HT-29 (cell line): ENCODE results near the gene ZNF428. TPM values are rescaled to one million over a fixed set of nuclear protein-coding genes. Genes with fewer than 3 reads are reported as not detected.
"Not testable (repeated sequence)": the region's sequence is repeated elsewhere in the genome, so short reads cannot be mapped to it uniquely, and the experiment has no call there.

Source experiments
- DNase-seq: peaks from one replicate; pipeline ENCODE4 v3.0.0-alpha.2; 2015; ENCODE audit warnings: low spot score
- total RNA-seq: library from RNA; depleted of rRNA; stranded (reverse); fragments of >200 nt; shearing (Covaris generic); gene quantifications from 2 replicates; pipeline ENCODE4 v1.2.3, GENCODE V29; 2014

The ZNF428 gene
- total RNA-seq, 1 experiment from 2014 or later = 100 TPM

DNA sequence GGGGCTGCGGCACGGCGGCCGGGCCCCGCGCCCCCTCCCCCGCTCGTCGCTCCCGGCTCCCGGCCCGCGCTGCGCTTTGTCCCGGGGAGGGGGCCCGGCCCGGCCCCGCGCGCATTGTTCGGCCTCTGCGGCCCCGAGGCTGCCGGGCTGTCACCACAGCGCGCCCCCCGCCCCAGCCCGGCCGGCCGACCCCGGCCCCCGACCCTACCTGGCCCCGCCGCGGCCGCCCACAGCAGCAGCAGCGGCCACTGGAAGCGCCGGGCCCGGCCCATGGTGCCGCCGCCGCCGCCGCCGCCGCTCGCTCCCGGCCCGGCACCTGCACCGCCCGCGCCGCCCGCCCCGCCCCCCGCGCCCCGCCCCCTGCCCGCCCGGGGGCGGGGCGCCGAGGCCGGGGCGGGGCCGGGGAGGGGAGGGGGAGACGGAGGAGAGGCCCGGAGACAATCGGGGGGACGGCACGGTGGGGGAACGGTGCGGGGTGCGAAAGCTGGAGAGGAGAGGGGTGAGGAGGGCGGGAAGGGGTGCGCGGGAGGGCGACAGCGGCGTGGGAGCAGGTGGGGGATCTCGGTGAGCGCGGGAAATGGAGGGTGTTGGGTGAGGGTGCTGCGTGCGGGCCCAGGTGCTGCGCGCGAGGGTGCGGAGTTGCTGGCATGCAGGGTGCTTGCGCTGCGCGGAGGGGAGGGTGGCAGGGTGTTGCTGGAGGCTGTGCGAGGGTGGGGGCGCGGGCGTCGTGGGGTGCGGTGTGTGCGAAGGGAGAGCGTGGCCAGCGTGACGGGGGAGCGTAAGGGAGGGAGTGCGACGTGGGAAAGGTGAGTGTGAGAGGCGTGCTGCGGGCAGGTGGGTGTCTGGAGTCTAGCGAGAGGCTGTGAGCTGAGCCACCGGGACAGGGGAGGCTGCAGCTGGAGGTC is 20.3 kb upstream of the ZNF428 start, which contains the start of gene CADM4:
Gene CADM4 (minus strand): TSS at position 332 of the 905 bp plus-strand sequence. CDS start 60 bp downstream, at position 272.
- DNase-seq = no peak

DNA sequence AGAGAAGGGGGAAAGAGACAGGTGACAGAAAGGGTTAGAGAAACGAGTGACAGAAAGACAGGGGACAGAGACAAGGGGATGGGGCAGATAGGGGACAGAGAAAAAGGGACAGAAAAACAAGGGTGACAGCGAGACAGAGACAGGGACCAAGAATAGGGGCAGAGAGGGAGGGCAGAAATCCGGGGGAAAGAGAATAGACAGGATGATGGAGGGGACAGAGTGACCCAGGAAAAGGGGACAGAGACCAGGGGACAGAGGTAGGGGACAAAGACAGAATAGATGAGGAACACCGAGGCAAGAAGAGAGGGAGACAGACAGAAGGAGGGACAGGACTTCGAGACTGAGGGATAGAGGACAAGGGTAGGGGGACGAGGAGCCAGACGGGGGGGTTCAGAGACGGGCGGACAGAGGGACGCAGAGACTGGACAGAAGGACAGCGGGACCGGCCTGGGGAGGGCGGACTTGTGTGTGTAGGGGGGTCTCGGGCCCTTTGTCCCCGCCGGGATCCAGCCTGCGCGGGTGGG is 19.6 kb upstream of the ZNF428 start:
- DNase-seq = no peak

DNA sequence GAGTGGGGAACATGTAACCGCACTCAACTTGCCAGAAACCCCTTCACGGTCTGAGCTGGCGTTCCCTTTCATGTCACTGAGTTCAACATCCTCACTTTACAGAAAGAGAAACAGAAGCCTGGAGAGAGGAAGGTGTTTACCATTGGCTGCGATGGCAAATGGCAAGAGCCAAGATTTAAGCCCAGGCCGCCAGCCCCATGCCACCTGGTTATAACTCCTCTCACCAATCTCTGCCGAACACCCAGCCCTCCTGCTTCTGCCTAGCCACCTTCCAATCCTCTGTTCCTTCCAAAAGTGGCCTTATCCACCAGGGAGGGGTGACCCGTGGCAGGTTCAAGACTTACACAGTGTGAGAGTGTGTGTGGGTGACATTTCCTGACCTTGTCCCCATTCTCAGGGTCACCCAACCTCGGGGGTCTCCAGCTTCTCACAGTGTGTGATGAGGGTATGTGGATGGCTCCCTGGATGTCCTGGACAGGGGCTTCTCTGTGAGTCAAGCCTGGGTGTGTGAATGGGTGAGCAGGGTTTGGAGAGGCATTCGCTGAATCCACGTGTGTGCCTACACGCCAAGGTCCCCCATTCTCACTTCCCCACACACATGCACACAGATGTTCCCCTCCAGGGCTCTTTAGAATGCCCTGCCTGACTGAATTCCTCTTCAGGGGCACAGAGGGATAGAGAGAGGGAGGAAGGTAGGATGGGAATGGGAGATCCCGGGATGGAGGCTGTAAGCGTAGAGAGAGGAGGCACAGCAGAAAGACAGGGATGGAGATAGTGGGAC is 19.0 kb upstream of the ZNF428 start:
- DNase-seq = no peak

DNA sequence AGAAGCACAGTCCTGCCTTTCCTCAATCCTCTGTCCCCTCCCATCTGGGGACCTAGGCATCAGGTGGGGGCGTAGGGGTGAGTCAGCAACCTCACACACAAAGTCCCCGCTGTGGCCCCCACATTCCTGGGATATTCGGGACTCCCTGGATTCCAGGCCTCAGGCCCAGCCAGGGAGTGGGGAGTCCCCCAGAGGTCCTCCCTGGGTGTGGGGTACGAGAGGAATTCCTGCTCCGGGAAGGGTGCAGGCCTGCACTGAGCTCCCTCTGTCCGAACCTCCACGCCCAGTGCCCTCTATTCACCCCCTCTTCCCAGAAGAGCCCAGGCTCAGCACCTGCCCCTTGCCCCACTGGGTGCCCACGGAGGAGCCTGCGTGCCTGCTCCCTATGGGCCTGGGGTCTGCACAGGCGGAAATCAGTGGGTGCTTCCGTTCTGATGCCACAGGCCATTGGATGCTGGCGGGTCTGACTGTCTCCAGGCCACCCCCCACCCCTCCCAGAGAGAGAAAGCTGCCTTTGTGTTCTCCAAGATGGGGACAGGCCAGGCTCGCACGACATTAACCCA is 16.8 kb upstream of the ZNF428 start:
- DNase-seq = no peak

DNA sequence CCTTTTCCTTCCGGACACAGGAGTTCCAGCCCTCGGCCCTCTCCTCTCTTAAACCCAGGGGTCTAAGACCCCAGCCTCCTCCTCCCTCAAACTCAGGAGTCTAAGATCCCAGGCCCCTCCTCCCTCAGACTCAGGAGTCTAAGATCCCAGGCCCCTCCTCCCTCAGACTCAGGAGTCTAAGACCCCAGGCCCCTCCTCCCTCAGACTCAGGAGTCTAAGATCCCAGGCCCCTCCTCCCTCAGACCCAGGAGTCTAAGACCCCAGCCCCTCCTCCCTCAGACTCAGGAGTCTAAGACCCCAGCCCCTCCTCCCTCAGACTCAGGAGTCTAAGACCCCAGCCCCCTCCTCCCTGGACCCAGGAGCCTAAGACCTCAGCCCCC is 16.1 kb upstream of the ZNF428 start:
- not testable (repeated sequence) for DNase-seq

DNA sequence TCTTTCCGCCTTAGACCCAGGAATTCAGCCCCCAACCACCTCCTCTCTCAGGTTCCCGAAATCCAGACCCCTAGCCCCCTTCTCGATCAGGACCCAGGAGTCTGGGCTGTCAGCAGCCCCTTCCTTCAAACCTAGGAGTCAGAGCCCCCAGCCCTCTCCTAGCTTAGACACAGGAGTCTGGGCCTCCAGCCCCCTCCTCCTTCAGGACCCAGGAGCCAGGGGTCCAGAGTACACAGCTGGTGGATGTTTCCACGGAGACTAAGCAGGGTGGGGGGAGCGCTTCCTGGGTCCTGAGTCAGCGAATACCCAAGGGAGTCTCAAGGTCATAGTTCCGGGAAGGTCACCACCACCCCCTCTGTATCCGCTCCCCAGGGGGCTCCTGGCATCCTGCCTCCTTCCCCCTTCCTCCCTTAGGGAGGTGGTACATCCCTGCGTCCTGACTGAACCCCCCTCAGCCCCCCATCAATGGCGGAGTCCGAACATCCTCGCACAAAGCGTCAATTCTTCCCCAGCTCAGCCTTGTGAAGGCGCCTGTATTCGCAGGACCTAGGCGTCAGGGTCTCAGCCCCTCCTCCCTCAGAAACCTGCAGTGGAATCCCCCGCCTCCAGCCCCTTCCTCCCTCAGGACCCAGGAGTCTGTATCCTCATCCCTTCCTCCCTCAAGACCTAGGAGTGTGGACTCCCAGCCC is 15.6 kb upstream of the ZNF428 start:
- no peak for DNase-seq

DNA sequence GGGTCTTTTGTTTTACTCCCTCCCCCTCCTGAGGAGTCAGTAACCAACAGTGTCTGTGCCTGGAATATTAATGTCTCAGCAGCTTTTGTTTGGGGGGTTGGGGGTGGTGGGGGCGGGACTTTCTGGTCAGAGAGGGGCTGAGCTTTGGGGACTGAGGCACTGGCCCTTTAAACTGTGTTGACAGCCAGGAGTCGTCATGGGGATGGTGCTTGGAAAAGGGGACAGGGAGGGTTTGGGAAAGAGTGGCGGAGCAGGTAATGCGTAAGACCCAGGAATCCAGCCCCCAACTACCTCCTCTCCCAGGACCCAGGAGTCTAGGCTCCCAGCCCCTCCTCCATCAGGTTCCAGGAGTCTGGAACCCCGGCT is 15.1 kb upstream of the ZNF428 start:
- no peak for DNase-seq

DNA sequence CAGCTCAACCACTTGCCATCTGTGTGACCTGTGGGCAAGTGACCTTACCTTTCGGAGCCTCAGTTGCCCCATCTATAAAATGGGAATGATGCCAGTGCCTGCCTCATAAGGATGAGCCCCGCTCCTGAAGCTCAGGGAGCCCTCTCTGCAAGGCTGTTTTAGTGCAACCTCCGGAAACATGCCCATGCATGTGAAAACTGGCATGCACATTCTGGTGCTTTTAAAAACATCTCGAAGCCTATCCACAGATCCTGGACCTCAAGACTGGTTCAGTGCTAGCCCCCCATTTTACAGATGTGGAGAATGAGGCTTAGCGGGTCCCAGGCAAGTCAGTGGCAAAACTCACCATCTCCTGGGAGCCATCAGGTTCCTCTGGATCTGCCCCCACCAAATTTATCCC is 14.6 kb upstream of the ZNF428 start:
- DNase-seq = no peak

DNA sequence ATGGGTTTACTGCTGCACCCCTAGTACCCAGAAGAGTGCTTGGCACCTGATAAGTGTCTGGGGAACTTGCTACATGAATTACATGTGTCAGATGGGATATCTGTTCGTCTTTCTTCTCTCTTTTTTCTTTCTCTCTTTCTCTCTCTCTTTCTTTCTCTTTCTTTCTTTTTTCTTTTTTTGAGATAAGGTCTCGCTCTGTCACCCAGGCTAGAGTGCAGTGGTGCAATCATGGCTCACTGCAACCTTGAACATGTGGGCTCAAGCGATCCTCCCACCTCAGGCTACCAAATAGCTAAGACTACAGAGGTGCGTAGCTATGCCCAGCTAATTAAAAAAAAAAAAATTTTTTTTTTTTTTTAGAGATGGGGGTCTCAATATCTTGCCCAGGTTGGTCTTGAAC is 14.1 kb upstream of the ZNF428 start:
- DNase-seq = no peak

DNA sequence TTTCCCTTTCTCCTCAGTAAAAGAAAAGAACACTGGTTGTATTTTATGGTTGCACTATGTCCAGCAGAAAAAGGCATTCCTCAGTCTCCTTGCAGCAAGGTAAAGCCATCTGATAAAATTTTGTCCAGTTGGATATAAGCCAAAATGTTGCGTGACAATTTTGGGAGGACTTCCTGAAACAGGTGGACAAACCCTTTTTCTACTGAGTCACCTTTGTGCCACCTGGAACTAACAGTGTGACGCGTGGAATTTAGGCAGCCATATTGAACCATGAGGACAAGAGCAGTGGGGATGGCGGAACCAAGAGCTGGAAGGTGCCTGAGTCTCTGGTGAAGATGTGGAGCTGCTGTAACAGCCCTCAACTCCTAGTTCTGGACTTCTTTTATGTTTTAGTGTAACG is 12.1 kb upstream of the ZNF428 start:
- DNase-seq = no peak

DNA sequence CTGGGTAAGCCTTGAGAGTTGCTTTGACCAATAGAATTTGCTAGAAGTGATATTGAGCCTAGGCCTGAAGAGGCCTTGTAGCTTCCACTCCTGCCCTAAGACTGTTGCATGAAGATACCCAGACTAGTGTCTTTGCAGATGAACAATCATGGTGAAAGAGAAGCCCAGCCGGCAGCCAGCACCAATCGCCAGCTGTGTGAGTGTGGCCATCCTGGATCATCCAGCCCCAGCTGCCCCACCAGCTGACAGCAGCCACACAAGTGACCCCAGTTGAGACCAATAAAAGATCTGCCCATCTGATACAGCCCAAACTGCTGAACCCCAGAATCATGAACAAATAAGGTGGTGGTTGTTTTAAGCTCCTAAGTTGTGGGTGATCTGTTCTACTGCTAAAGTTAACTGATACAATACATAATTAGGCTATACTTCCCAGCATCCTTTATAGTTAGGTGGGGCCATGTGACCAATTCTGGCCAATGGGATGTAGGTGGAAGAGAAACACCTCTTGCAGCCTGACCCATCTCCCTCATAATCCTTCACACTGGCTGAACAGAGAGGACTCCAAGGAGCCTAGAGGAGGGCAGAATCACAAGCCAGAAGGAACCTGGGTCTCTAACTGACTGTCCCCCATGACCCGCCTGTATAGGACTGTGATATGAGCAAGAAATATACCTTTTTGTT is 9.4 kb upstream of the ZNF428 start:
- no peak for DNase-seq

DNA sequence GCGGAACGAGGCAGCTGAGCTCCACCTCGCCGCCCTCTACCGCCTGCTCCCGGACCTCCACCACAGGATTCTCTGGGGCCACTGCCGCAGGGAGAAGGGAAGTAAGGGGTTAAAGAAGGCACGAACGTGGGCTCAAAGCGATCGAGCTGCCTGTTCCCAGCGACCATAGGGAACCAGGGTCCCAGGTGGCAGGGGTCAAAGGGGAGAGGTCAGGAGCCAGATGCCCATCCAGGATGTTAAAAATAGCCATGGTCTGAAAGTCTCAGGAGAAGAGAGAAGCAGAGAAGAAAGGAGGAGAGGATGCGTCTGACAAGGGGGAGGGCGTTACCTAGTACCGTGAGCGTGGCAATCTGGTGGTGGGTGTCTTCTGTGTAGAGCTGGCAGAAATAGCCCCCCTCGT is 7.4 kb upstream of the ZNF428 start:
- no peak for DNase-seq

DNA sequence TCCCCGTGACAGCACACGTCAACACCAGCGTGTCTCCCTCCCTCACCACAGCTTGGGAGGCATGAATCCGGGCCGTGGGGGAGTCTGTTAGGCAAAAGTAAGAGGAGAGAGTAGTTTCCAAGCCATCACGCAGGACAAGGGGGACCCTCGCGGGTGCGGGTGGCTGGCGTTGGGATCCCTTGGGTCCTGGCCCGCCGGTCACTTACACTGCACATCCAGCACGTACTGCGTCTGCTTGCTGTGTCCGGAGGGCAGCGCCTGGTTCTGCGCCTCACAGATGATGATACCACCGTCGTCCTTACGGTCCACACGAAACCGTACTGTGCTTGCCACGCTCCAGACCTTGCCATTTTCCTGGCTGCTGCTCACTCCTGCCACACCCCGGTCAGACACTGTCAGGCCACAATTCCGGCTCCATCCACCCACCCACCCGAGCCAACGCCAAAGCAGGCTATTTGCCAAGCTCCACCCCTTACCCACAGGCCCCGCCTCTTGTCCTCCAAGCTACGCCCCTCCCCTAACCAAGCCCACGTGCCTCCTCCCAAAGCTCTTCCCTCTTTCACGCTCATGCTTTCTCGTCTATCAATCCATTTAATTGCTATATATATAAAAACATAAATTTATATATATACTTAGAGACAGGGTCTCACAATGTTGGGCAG is 6.6 kb upstream of the ZNF428 start:
- DNase-seq = peak; percentile 91

DNA sequence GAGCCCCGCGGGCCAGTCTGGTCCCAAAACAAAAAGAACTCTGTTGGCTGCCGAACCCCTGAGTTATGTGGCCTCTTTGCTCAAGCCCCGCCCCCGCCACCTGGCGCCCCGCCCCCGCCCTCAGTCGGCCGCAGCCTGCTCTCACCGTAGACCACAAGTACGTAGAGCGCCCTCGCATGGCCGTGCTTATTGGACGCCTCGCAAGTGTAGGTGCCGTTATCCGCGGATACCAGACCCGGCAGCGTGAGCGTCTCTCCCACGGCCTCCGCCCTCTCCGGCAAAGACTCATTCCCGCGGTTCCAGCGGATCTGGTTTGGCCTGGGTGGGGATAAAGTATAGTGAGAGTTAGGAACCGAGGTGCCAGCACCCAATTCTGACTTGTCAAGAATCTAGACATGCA is 5.5 kb upstream of the ZNF428 start:
- peak; percentile 96 for DNase-seq

DNA sequence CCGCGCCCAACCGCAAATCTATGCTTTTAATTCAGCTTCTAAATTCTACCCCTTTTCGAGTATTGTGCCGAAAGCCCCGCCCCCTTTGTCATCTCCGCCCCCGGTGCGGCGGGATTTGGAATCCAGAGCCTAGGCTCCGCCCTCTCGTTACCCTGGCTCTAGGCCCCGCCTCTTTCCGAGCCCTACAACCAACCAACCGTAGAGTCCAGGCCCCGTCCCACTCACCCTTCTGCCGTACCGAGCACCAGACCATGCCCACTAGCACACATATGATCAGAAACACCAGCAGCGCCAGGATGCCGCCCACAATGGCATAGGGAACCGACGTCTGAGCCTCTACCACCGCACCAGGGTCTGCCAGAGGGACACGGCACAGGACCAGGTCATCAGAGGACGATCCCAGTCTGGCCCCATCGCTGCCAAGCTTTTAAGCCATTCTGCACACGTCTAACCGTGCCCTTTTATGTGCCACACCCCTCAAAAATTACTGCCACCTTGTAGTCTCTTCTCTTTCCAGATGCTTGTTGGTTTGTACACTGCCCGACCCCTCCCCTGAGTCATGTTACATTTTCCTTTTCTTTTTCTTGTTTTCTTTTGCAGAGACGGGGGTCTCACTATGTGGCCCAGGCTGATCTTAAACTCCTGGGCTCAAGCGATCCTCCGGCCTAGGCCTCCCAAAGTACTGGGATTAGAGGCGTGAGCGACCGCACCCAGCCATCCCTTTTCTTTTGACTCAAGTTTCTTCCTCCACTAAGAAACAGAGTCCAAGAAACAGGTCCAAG is 4.7 kb upstream of the ZNF428 start:
- no peak for DNase-seq

DNA sequence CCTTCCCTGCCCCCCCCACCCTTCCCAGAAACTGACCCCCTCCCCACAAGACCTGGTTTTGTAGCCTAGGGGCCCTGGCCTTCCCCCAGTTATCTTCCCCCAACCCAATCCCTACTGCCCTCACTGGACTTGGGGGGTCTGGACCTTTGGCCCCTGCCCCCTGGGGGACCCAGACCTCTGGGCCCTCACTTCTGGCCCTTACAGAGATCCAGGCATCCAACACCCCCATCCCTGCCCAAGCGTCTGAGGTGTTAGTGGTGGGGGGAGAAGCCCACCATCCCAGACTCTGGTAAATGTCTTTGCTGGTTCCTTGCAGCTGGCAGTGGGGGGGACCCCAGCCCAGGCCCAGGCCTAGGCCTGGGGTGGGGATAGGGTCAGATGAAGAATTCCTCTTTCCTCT is 3.5 kb upstream of the ZNF428 start:
- no peak for DNase-seq

DNA sequence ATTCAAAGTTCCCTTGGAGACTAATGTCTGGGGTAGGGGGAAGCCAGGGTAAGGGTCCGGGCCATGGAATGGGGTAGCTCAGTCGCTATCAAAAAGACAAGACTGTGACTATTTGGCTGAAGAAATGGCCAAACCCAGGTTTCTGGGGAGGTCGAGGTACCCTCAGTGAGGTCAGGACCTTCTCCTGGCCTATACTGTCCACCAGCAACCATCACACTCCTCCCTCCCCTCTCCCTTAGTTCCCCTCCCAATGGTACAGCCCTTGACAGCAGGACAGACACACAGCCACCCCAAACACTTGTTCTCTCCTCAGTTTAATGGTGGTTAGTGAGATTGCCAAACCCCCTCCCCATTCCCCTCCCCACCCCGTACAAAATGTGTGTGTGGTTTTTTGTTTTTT is 2.6 kb upstream of the ZNF428 start:
- no peak for DNase-seq

DNA sequence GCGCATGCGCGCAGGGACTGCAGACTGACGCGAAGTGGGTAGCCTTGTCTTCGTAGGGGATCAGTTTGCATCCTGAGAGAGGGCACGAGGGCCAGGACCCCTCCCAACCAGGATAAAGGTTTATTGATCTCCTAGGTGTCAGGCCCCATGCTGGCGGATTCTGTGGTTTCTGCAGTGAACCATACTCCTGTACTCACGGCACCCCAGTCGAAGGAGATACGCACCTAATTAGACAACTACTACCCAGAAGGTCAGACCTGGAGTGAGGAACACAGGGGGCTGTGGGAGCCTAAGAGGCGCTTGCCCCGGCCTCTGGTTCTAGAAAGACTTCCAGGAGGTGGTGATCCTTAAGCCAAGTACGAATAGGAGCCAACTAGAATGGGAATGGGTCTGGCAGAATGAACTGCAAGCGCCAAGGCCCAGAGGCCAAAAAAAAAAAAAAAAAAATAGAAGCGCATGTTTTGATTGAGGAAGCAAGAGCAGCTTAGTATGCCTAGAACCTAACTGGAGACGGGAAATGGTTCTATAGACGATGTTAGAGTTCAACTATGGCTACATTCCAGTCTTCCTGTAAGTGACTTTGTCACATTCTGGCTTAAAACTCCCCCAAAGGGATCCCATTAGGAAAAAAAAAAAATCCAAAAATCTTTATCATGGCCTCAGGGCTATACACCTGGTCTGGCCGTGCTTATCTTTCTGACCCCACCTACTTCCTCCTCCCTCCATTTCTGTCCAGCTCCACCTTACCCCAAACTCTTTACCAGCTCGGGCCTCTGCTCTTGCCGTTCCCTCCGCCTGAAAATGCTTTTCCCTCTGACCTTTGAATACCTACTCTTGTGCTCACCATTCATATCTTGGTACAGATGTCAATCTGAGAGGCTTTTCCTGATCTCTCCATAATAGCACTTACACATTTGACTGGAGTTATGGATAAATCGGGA is 902 bp upstream of the ZNF428 start:
- no peak for DNase-seq

DNA sequence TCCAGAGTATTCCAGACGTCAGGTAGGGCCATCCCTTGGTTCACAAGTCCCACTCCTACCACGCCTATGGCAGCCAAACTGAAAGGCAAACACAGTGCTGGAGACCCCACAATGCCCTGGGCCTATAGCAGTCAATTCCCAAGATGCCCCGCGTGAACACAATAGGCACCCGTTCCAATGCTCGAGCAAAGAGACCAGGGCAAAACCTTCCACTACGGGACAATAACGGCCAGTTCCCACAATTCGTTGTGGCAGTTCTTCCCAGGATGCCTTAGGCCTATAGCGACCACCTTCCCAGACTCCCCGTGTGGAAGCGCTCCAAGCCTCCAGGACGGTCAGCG is 538 bp downstream of the ZNF428 start:
- DNase-seq = no peak
